Testis (tissue), 2 donors: Measurements from ENCODE around the gene FGGY.

Experiments
- POLR2A ChIP-seq: fragments of 450-650 bp; IDR thresholded peaks from one replicate; pipeline ENCODE4 v1.6.1; 2017; ENCODE audit warnings: antibody characterized with exemption, mild to moderate bottlenecking, moderate library complexity
- TF ChIP-seq, protein P1 (sequence below), 3 experiments: fragments of 450-650 bp in 2 of 3; fragments of 200-600 bp in 1 of 3; sonication (generic) in 1 of 3; IDR thresholded peaks; one replicate each; pipeline ENCODE4 v1.5.1; 2016 to 2019; ENCODE audit warnings: antibody characterized with exemption in 3 of 3, mild to moderate bottlenecking in 2 of 3, moderate library complexity in 1 of 3

- no peak for TF ChIP-seq POLR2A
- TF ChIP-seq, protein P1, sequence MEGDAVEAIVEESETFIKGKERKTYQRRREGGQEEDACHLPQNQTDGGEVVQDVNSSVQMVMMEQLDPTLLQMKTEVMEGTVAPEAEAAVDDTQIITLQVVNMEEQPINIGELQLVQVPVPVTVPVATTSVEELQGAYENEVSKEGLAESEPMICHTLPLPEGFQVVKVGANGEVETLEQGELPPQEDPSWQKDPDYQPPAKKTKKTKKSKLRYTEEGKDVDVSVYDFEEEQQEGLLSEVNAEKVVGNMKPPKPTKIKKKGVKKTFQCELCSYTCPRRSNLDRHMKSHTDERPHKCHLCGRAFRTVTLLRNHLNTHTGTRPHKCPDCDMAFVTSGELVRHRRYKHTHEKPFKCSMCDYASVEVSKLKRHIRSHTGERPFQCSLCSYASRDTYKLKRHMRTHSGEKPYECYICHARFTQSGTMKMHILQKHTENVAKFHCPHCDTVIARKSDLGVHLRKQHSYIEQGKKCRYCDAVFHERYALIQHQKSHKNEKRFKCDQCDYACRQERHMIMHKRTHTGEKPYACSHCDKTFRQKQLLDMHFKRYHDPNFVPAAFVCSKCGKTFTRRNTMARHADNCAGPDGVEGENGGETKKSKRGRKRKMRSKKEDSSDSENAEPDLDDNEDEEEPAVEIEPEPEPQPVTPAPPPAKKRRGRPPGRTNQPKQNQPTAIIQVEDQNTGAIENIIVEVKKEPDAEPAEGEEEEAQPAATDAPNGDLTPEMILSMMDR (IDR thresholded peaks at IDR 0.05) = no peak
Measured at GRCh38 chr1:59248758-59249157, 48.1 kb upstream of the FGGY start.
